GM19395 (cell line): ENCODE results near the gene GCNT3.

Source experiments
- ATAC-seq: cut with Tn5 transposase; IDR thresholded peaks from one replicate; pipeline ENCODE4 v1.9.1; 2021; ENCODE audit warnings: mild to moderate bottlenecking, moderate library complexity; ENCODE audit not compliant: unreplicated experiment

The GCNT3 gene, protein sequence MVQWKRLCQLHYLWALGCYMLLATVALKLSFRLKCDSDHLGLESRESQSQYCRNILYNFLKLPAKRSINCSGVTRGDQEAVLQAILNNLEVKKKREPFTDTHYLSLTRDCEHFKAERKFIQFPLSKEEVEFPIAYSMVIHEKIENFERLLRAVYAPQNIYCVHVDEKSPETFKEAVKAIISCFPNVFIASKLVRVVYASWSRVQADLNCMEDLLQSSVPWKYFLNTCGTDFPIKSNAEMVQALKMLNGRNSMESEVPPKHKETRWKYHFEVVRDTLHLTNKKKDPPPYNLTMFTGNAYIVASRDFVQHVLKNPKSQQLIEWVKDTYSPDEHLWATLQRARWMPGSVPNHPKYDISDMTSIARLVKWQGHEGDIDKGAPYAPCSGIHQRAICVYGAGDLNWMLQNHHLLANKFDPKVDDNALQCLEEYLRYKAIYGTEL

DNA sequence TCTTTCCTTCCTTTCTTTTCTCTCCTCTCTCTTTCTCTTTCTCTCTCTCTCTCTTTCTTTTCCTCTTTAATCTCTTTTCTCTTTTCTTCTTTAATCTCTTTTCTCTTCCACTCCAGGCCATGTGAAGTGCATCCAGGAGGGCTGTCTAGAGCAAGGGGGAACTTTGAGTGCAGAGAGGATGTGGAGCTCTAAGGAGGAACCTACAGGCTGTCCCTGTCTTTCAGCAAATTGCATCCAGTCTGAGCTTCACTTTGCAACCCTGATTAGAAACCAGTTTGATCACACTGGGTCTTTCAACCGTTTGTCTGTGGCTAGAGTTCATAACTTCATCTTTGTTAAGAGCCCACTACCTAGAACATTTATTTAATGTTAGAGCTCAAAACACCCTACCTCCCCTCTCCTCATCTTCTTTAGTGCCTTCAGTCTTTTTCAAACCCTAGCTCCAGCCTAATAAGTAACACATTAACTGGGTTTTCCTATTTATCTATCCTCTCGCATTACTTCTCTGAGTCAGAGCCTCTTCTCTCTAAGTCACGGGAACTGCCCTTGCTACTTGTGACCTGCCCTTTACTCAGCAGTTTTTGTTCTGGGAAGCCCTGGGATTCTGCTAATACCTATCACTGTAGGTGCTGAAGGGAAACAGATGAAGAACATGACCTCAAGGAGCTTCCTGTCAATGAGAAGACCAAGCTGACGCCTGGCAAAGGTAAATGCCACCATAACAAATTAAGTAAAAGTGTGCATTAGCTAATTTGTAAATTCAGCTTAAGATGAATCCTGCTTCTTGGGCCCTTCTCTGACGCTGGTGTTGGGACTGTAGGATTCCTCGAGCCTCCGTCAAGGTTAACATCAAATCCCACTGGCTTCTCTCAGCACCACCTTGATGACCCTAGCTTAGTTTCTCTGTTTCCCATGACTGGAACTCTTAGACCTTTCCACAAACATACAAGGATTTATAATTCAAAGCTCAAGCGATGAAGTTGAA is at the start of gene GCNT3:
TSS of gene GCNT3 (plus strand) at position 508 of the 985 bp plus-strand sequence. CDS start 6,456 bp downstream, outside the sequence.
- ATAC-seq = no peak

GRCh38 chr15:59562448-59563186 is 49.0 kb upstream of the GCNT3 start:
- no peak for ATAC-seq

DNA sequence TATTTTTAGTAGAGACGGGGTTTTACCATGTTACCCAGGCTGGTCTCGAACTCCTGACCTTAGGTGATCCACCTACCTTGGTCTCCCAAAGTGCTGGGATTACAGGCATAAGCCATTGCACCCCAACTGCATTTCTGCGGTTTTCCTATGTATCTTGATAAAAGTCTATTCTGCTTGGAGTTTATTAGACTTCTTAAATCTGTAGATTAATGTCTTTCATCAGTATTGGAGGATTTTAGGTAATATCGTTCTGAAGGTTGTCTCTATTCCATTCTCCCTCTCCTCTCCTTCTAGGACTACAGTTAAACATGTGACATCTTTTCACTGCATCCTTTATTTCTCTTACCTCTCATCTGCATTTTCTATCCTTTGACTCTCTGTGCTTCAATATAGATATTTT is 46.3 kb upstream of the GCNT3 start:
- no peak for ATAC-seq

DNA sequence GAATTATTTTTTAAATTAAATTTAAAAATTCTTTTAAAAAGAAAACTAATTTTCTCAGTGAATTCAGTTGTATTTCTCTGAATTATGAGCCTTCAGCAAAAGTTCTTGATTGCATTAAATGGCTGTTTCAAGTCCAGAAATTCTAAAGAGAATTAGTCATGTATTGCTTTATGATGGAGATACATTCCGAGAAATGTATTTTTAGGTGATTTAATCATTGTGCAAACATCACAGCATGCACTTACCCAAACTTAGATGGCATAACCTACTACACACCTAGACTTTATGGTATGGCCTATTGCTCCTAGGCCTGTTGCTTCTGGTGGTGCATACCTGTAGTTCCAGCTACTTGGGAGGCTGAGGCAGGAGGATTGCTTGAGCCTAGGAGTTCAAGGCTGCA is 44.3 kb upstream of the GCNT3 start:
- no peak for ATAC-seq

DNA sequence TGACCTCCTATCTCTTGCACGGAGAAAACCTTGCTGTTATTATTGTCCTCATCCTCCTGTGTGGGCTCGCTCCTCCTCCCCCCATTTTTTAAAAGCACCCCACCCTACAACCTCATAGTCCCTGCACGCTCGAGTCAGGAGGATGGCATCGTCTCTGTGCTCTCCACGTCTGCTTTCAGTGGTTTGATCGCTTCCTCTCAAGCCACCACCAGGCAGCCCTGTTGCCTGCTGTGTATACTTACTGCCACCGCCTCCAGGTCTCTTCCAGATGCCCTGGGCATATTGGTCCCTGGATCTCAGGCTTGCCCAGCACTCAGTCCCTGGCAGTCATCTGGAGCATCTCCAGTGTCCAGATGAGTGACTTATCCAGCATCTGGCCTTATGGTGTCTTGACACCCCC is 42.1 kb upstream of the GCNT3 start:
- ATAC-seq = no peak

- ATAC-seq = no peak
These were observed 41.3 kb upstream of the GCNT3 start for GRCh38 chr15:59570315-59570714.

- no peak for ATAC-seq
These were observed 40.0 kb upstream of the GCNT3 start for GRCh38 chr15:59571606-59572005.

GRCh38 chr15:59583088-59583487 is 28.5 kb upstream of the GCNT3 start:
- no peak for ATAC-seq

DNA sequence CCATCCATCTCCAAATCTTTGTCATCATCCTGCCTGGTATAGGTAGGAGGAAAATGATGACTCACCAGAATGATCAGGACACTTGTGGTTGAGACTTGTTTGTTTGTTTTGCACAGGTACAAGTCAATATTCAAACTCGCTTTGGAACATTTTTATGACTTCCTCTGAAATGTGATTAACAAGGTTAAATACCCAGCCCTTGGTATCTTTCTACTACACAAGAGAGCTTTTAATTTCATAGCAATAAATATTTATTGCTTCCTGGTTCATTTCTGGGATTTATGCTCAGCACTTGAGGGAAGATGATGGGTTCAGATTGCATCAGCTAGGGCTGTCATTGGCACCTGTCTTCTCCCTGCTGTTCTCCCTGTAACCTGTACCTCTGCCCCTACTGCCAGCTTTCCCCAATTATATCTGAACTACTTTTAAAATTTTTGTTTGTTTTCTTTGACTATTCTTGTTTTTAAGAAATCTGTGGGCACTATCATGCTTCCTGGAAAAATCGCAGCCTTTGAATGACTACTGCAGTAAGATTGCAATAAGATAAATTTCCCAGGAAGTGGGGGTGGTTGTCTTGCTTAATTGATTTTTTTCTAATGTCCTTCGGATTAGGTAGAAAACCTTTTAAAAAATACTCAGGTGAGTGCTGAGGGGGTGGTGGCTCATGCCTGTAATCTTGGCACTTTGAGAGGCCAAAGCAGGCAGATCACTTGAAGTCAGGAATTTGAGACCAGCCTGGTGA is 24.3 kb upstream of the GCNT3 start:
- no peak for ATAC-seq

DNA sequence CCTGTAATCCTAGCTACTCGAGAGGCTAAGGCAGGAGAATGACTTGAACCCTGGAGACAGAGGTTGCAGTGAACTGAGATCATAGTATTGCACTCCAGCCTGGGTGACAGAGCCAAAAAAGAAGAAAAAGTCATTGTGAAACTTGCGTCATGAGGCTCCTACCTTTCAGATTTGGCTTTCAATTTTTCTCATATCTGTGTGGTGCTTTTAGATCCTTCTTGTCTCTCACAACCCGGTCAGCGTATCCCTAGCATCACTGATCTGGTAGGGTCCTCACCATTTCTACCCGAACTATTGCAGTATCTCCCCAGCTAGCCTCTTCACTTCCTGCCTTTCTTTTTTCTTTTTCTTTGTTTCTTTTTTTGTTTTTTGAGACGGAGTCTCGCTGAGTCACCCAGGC is 21.6 kb upstream of the GCNT3 start:
- peak; percentile 72 for ATAC-seq

DNA sequence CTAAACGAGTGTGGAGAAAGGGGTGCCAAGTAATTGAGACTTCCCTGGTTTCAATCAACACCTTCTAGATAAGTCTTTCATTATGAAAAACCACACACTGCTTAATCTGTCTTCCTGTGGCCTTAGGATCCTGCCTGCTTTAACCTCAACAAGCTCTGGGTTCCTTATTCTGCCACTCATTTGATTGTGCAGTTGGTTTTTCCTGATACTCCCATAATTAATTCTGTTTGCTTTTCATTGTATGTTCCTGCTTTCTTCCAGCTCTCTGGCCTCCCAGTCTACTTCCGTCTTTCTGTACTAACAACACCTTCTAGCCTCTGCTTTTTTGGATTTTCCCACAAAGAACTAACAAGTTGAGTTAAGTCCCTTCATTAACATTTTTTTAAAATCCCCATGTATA is 20.2 kb upstream of the GCNT3 start:
- ATAC-seq = no peak

DNA sequence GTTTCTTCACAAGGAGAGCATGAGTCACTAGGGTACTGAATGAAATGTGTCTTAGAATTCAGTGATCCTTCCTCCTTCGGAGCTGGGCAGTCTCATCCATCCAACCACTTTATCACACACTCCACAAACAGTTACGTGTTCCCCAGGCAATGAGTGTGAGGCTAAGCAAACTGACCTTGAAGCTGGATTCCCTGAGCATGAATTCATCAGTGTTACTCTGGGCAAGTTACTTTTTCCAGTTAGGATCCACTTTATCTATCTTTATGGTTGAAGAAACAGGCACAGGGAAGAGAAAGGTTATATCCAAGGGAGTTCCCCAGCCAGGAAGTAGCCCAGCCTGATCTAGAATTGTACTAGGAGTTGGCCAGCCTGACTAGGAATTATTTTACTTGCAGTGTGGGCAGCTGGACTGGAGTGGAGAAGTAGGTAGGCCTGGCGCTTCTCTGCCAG is 17.1 kb upstream of the GCNT3 start:
- no peak for ATAC-seq

GRCh38 chr15:59594991-59595390 is 16.6 kb upstream of the GCNT3 start:
- ATAC-seq = no peak

DNA sequence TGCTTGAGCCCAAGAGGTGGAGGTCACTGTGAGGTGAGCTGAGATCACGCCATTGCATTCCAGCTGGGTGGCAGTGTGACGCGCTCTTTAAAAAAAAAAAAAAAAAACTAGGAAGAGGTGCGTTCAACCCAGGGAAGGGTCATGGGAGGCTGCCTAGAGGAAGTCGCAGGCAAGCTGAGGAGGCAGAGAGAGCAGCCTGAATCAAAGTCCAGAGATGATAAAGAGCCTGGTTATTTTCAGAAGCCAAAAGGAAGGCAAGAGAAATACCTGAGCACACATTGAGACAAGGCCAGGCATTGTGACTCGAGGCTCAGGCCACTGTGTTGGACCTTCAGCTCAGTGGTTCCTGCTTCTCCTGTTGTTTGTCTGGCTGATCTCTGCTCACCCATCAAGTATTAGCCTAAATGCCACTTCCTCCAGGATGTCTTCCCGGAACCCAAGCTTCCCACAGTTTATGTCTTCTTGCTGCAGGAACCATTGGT is 16.1 kb upstream of the GCNT3 start:
- no peak for ATAC-seq

DNA sequence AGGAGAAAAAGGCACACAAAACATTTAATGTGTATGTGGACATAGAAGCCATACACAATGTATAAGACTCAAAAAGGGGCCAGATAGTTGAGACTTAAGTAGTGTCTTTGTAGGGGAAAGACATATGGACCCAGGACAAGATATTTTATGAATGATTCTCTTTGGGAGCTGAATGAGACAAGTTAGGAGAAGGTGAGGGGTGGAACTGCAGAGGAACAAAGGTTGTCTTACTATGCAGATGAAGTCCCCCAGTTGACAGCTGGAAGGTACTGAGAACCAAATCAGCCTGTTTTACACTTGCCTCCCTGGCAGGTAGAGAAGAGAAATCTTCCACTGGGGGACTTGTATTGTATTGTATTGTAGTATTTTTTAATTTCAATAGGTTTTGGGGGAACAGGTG is 14.9 kb upstream of the GCNT3 start:
- ATAC-seq = no peak

GRCh38 chr15:59598461-59598860 is 13.1 kb upstream of the GCNT3 start:
- ATAC-seq = no peak

DNA sequence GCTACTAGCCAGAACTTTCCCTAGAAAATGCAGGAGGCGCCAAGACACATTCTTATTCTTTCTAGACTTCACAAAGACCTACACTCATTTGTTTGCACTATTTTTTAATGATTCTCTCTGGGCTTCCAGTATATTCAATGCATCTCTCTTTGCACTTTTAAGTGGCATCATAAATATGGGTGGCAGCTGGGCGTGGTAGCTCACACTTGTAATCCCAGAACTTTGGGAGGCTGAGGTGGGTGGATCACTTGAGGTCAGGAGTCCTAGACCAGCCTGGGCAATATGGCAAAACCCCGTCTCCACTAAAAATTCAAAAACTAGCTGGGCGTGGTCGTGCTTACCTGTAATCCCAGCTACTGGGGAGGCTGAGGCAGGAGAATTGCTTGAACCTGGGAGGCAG is 5.6 kb upstream of the GCNT3 start:
- ATAC-seq = no peak

- no peak for ATAC-seq
These were observed 1.6 kb upstream of the GCNT3 start for GRCh38 chr15:59609730-59610712.

GRCh38 chr15:59614153-59614552 is 2.6 kb downstream of the GCNT3 start:
- no peak for ATAC-seq
